Measurements from ENCODE around the gene TTYH1.

Gene TTYH1

GRCh38 chr19:54393381-54393780 is 21.9 kb upstream of the TTYH1 start:
- DNase-seq = no peak

GRCh38 chr19:54395685-54396084 is 19.6 kb upstream of the TTYH1 start:
- DNase-seq = no peak

- DNase-seq = no peak
These were observed 16.1 kb upstream of the TTYH1 start for GRCh38 chr19:54399189-54399588.

- DNase-seq = no peak
These were observed 14.4 kb upstream of the TTYH1 start for GRCh38 chr19:54400913-54401312.

- no peak for DNase-seq
These were observed 12.2 kb upstream of the TTYH1 start for GRCh38 chr19:54403054-54403453.

- no peak for DNase-seq
These were observed 9.6 kb upstream of the TTYH1 start for GRCh38 chr19:54405628-54406027.

- no peak for DNase-seq
These were observed 7.5 kb upstream of the TTYH1 start for GRCh38 chr19:54407780-54408179.

- no peak for DNase-seq
These were observed 6.7 kb upstream of the TTYH1 start for GRCh38 chr19:54408456-54409026.

- DNase-seq = no peak
These were observed 4.2 kb upstream of the TTYH1 start for GRCh38 chr19:54411033-54411432.

GRCh38 chr19:54412877-54413276 is 2.4 kb upstream of the TTYH1 start:
- DNase-seq = no peak

- no peak for DNase-seq
These were observed 1.1 kb upstream of the TTYH1 start for GRCh38 chr19:54414156-54414555.

- DNase-seq = no peak
These were observed 823 bp downstream of the TTYH1 start for GRCh38 chr19:54415901-54416673.

GRCh38 chr19:54416695-54417491 is 1.6 kb downstream of the TTYH1 start:
- DNase-seq = no peak

- DNase-seq = no peak
These were observed 3.0 kb downstream of the TTYH1 start for GRCh38 chr19:54418030-54418929.

- DNase-seq = no peak
These were observed 3.9 kb downstream of the TTYH1 start for GRCh38 chr19:54418930-54419800.

GRCh38 chr19:54420068-54420382 is 4.8 kb downstream of the TTYH1 start:
- DNase-seq = no peak

GRCh38 chr19:54420383-54421168 is 5.3 kb downstream of the TTYH1 start:
- no peak for DNase-seq

GRCh38 chr19:54421169-54421516 is 5.9 kb downstream of the TTYH1 start:
- DNase-seq = no peak

- no peak for DNase-seq
These were observed 6.3 kb downstream of the TTYH1 start for GRCh38 chr19:54421521-54421920.

GRCh38 chr19:54422136-54422535 is 6.9 kb downstream of the TTYH1 start:
- DNase-seq = no peak

- no peak for DNase-seq
These were observed 8.9 kb downstream of the TTYH1 start for GRCh38 chr19:54424201-54424600.
